GM18858 (cell line): ENCODE measurements around the gene PTPRM.
"Not testable (repeated sequence)": the region's sequence is repeated elsewhere in the genome, so short reads cannot be mapped to it uniquely, and the experiment has no call there.

Source experiments
- ATAC-seq: cut with Tn5 transposase; IDR thresholded peaks from one replicate; pipeline ENCODE4 v1.9.1; 2021; ENCODE audit not compliant: unreplicated experiment

The PTPRM gene

GRCh38 chr18:8034674-8035073 is 467.6 kb downstream of the PTPRM start:
- no peak for ATAC-seq

GRCh38 chr18:8036551-8036950 is 469.4 kb downstream of the PTPRM start:
- no peak for ATAC-seq

GRCh38 chr18:8037296-8037695 is 470.2 kb downstream of the PTPRM start:
- ATAC-seq: no peak

GRCh38 chr18:8040021-8040420 is 472.9 kb downstream of the PTPRM start:
- ATAC-seq: no peak

GRCh38 chr18:8041526-8042111 is 474.5 kb downstream of the PTPRM start:
- ATAC-seq: no peak

- ATAC-seq: no peak
Observed at GRCh38 chr18:8044004-8044403, 476.9 kb downstream of the PTPRM start.

- ATAC-seq: no peak
Observed at GRCh38 chr18:8045160-8045883, 478.2 kb downstream of the PTPRM start.

GRCh38 chr18:8045884-8046281 is 478.8 kb downstream of the PTPRM start:
- no peak for ATAC-seq

- ATAC-seq: no peak
Observed at GRCh38 chr18:8046441-8046840, 479.3 kb downstream of the PTPRM start.

- no peak for ATAC-seq
Observed at GRCh38 chr18:8049147-8049546, 482.0 kb downstream of the PTPRM start.

- ATAC-seq: no peak
Observed at GRCh38 chr18:8050616-8051329, 483.7 kb downstream of the PTPRM start.

GRCh38 chr18:8051453-8051852 is 484.3 kb downstream of the PTPRM start:
- ATAC-seq: no peak

GRCh38 chr18:8052237-8052701 is 485.2 kb downstream of the PTPRM start:
- ATAC-seq: no peak

- ATAC-seq: no peak
Observed at GRCh38 chr18:8056723-8057122, 489.6 kb downstream of the PTPRM start.

- ATAC-seq: not testable (repeated sequence)
Observed at GRCh38 chr18:8063152-8063551, 496.0 kb downstream of the PTPRM start.

- no peak for ATAC-seq
Observed at GRCh38 chr18:8063733-8064132, 496.6 kb downstream of the PTPRM start.

- no peak for ATAC-seq
Observed at GRCh38 chr18:8065284-8065683, 498.2 kb downstream of the PTPRM start.

- no peak for ATAC-seq
Observed at GRCh38 chr18:8065773-8066172, 498.7 kb downstream of the PTPRM start.

GRCh38 chr18:8069708-8070107 is 502.6 kb downstream of the PTPRM start:
- no peak for ATAC-seq

GRCh38 chr18:8073167-8073566 is 506.1 kb downstream of the PTPRM start:
- ATAC-seq: no peak

- ATAC-seq: no peak
Observed at GRCh38 chr18:8080092-8080491, 513.0 kb downstream of the PTPRM start.

GRCh38 chr18:8081267-8081666 is 514.2 kb downstream of the PTPRM start:
- no peak for ATAC-seq
